RWPE1 (cell line): ENCODE data around the gene TESPA1.
A peak's percentile ranks its signal among the peaks of the same experiment; 100 is the strongest.
"Not testable (repeated sequence)": the region's sequence is repeated elsewhere in the genome, so short reads cannot be mapped to it uniquely, and the experiment has no call there.

Experiments
- CTCF ChIA-PET: fragments of 350-600 bp; sonication (Branson Sonifier 250); formaldehyde crosslinking; extraction: SDS; loops from one replicate; lab custom pipeline; 2021; lab: Yijun Ruan, JAX
- POLR2A ChIA-PET: fragments of 400-600 bp; formaldehyde crosslinking; extraction: SDS; loops from one replicate; lab custom pipeline; 2020; ENCODE audit warnings: antibody characterized with exemption; ENCODE audit not compliant: low non-redundant PET; lab: Yijun Ruan, JAX
- DNase-seq: peaks from one replicate; pipeline ENCODE4 v3.0.0; 2012; ENCODE audit warnings: low spot score
- H3K27ac ChIP-seq: fragments of 450-650 bp; 2 replicates; pipeline ENCODE4 v1.5.1; 2017
- CTCF ChIP-seq: fragments of 450-650 bp; conservative IDR thresholded peaks from 2 replicates; pipeline ENCODE4 v1.5.1; 2017; ENCODE audit warnings: low read depth, mild to moderate bottlenecking

Gene TESPA1

GRCh38 chr12:54987611-54988231 is 3.2 kb upstream of the TESPA1 start:
- CTCF ChIA-PET: no interaction called here
- H3K27ac ChIP-seq: no peak overlapping the region
- POLR2A ChIA-PET: no interaction called here
- no peak for DNase-seq
- TF ChIP-seq CTCF: no peak

DNA sequence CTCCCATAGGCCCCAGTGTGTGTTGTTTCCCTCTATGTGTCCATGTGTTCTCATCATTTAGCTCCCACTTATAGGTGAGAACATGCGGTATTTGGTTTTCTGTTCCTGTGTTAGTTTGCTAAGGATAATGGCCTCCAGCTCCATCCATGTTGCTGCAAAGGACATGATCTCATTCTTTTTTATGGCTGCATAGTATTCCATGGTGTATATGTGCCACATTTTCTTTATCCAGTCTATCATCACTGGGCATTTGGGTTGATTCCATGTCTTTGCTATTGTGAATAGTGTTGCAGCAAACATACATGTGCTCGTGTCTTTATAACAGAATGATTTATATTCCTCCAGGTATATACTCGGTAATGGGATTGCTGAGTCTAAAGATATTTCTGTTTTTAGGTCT is 2.2 kb upstream of the TESPA1 start:
- DNase-seq, CTCF ChIA-PET, POLR2A ChIA-PET, H3K27ac ChIP-seq: not testable (repeated sequence)

DNA sequence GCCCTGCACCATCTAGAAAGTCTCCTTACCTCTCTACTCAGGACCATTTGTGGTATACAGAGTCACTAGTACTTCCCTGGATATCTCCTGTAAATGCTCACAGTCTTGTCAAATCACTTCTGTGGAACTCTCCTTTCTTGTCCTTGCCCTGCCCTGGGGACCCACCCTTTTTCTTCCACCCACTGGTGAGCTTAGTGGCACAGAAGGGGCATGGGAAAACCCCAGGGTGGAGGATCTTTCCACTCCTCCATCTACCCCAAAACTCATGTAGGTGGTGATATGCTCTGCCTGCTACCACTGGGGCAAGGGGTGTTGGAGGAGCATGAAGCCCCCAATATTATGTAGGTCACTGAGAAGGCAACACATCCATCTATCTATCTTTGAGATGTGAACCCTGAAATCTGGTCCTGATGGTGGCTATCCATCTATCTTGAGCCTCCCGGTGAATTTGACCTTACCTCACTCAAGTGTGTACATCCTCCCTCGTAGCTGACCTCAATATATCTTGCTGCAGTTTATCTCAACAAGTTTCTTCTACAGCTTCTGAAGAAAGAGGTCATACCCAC is 943 bp downstream of the TESPA1 start:
- ChIA-PET CTCF (no interaction called here), POLR2A (no interaction called here)
- no peak for TF ChIP-seq CTCF
- no peak for DNase-seq
- no peak overlapping the region for H3K27ac ChIP-seq

GRCh38 chr12:54981796-54982195 is 2.8 kb downstream of the TESPA1 start:
- no peak overlapping the region for H3K27ac ChIP-seq
- TF ChIP-seq CTCF: no peak
- ChIA-PET POLR2A (no interaction called here), CTCF (interaction anchor here (0.7 kb wide), 1 partner anchor 122 kb away, joined by 3 read pairs; no protein-coding TSS in a partner anchor)
- DNase-seq: no peak

GRCh38 chr12:54980341-54980740 is 4.2 kb downstream of the TESPA1 start:
- CTCF ChIA-PET: interaction anchor here (0.6 kb wide), 1 partner anchor 29 kb away, joined by 3 read pairs; no protein-coding TSS in a partner anchor
- no peak for DNase-seq
- POLR2A ChIA-PET: no interaction called here
- H3K27ac ChIP-seq: no peak overlapping the region
- TF ChIP-seq CTCF: no peak

GRCh38 chr12:54977857-54978256 is 6.7 kb downstream of the TESPA1 start:
- H3K27ac ChIP-seq: no peak overlapping the region
- POLR2A ChIA-PET: no interaction called here
- CTCF ChIA-PET: interaction anchor here (0.7 kb wide), 1 partner anchor 28 kb away, joined by 3 read pairs; no protein-coding TSS in a partner anchor
- no peak for DNase-seq
- no peak for TF ChIP-seq CTCF

DNA sequence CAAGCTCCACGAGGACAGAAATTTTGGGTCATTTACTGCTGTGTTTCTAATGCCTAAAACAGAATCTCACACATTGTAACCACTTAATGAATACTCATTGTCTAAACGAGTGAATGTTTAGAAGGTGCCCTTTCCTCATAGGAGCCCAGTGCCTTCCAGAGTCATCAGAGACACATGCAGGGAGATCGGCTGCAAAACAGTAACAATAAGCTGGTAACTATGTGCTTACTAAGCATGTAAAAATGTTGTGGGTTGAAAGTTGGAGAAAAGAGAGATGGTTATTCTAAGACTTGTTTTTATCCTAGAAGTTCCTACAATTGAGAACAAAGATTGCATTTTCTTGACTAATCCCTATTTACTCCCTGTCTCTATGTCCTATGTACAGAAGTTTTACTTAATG is 7.4 kb downstream of the TESPA1 start:
- DNase-seq: peak; percentile 35
- H3K27ac ChIP-seq: no peak overlapping the region
- no peak for TF ChIP-seq CTCF
- ChIA-PET POLR2A (no interaction called here), CTCF (interaction anchor here (0.6 kb wide), 1 partner anchor 632 kb away, joined by 7 read pairs; no protein-coding TSS in a partner anchor)
